ENCODE results near the gene TMEM121B. TPM values are rescaled to one million over a fixed set of nuclear protein-coding genes. Genes with fewer than 3 reads are reported as not detected.

Gene TMEM121B
- total RNA-seq, 1 donor from 2014 or later = 1.9 TPM

- H3K4me1 ChIP-seq (ENCODE audit: insufficient read depth, low read length) = no peaks in the 10 kb centered on the region
- TF ChIP-seq EZH2 (IDR thresholded peaks at IDR 0.05; ENCODE audit: insufficient read depth, low read length) = no peak
- TF ChIP-seq, protein P1, sequence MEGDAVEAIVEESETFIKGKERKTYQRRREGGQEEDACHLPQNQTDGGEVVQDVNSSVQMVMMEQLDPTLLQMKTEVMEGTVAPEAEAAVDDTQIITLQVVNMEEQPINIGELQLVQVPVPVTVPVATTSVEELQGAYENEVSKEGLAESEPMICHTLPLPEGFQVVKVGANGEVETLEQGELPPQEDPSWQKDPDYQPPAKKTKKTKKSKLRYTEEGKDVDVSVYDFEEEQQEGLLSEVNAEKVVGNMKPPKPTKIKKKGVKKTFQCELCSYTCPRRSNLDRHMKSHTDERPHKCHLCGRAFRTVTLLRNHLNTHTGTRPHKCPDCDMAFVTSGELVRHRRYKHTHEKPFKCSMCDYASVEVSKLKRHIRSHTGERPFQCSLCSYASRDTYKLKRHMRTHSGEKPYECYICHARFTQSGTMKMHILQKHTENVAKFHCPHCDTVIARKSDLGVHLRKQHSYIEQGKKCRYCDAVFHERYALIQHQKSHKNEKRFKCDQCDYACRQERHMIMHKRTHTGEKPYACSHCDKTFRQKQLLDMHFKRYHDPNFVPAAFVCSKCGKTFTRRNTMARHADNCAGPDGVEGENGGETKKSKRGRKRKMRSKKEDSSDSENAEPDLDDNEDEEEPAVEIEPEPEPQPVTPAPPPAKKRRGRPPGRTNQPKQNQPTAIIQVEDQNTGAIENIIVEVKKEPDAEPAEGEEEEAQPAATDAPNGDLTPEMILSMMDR (IDR thresholded peaks at IDR 0.05; ENCODE audit: insufficient read depth, low read depth, low read length) = no peak
- peaks cover 7% of the 10 kb centered on the region for H3K79me2 ChIP-seq (ENCODE audit: insufficient read depth, low read length)
- H3K27ac ChIP-seq (ENCODE audit: low read depth, low read length) = no peak overlapping the region
- H3K27me3 ChIP-seq (ENCODE audit: insufficient read depth, low read length) = no peaks in the 10 kb centered on the region
- H3K27ac Mint-ChIP-seq (ENCODE audit: unreplicated experiment) = no peak overlapping the region
- no peak overlapping the region for H2AFZ ChIP-seq (ENCODE audit: low read depth, low read length)
- H3K27me3 Mint-ChIP-seq (ENCODE audit: low read depth, unreplicated experiment) = no peaks in the 10 kb centered on the region
- no peak overlapping the region for H3K4me2 ChIP-seq (ENCODE audit: low read length)
- FAIRE-seq = no peak
- no peaks in the 10 kb centered on the region for H3K4me1 Mint-ChIP-seq (ENCODE audit: low read depth, unreplicated experiment)
- H3K9me3 ChIP-seq (ENCODE audit: insufficient read depth, low read depth, low read length) = no peaks in the 10 kb centered on the region
- H3K9me3 Mint-ChIP-seq (ENCODE audit: unreplicated experiment) = no peaks in the 10 kb centered on the region
- H3K36me3 Mint-ChIP-seq (ENCODE audit: low read depth, unreplicated experiment) = peaks cover 41% of the 10 kb centered on the region
- peaks cover 37% of the 10 kb centered on the region for H4K20me1 ChIP-seq (ENCODE audit: insufficient read depth, low read length)
- no peak for DNase-seq (ENCODE audit: low read depth)
- H3K4me3 ChIP-seq (ENCODE audit: insufficient read depth, low read depth, low read length) = no peak overlapping the region
- no peak overlapping the region for H3K9ac ChIP-seq (ENCODE audit: low read length)
- H3K36me3 ChIP-seq (ENCODE audit: insufficient read depth, low read length) = peaks cover 24% of the 10 kb centered on the region
- no peak overlapping the region for H3K4me3 Mint-ChIP-seq (ENCODE audit: unreplicated experiment)
Observed at GRCh38 chr22:17100621-17101020, 20.5 kb downstream of the TMEM121B start.

- H3K9me3 Mint-ChIP-seq (ENCODE audit: unreplicated experiment) = no peaks in the 10 kb centered on the region
- no peak for FAIRE-seq
- no peaks in the 10 kb centered on the region for H3K4me1 Mint-ChIP-seq (ENCODE audit: low read depth, unreplicated experiment)
- Histone ChIP-seq H3K36me3 (ENCODE audit: insufficient read depth, low read length) (peaks cover 24% of the 10 kb centered on the region), H3K27me3 (ENCODE audit: insufficient read depth, low read length) (no peaks in the 10 kb centered on the region), H3K4me1 (ENCODE audit: insufficient read depth, low read length) (no peaks in the 10 kb centered on the region), H4K20me1 (ENCODE audit: insufficient read depth, low read length) (peaks cover 51% of the 10 kb centered on the region), H3K4me2 (ENCODE audit: low read length) (no peak overlapping the region), H3K9me3 (ENCODE audit: insufficient read depth, low read depth, low read length) (no peaks in the 10 kb centered on the region), H3K79me2 (ENCODE audit: insufficient read depth, low read length) (peaks cover 25% of the 10 kb centered on the region), H3K27ac (ENCODE audit: low read depth, low read length) (no peak overlapping the region), H3K4me3 (ENCODE audit: insufficient read depth, low read depth, low read length) (no peak overlapping the region), H3K9ac (ENCODE audit: low read length) (no peak overlapping the region), H2AFZ (ENCODE audit: low read depth, low read length) (no peak overlapping the region)
- TF ChIP-seq EZH2 (IDR thresholded peaks at IDR 0.05; ENCODE audit: insufficient read depth, low read length) = no peak
- TF ChIP-seq, protein P1 (IDR thresholded peaks at IDR 0.05; ENCODE audit: insufficient read depth, low read depth, low read length) = no peak
- H3K4me3 Mint-ChIP-seq (ENCODE audit: unreplicated experiment) = no peak overlapping the region
- peaks cover 32% of the 10 kb centered on the region for H3K36me3 Mint-ChIP-seq (ENCODE audit: low read depth, unreplicated experiment)
- DNase-seq (ENCODE audit: low read depth) = no peak
- no peak overlapping the region for H3K27ac Mint-ChIP-seq (ENCODE audit: unreplicated experiment)
- H3K27me3 Mint-ChIP-seq (ENCODE audit: low read depth, unreplicated experiment) = no peaks in the 10 kb centered on the region
Observed at GRCh38 chr22:17098379-17098819, 22.8 kb downstream of the TMEM121B start.

GRCh38 chr22:17097701-17098100, 23.5 kb downstream of the TMEM121B start:
- Histone ChIP-seq H3K4me3 (ENCODE audit: insufficient read depth, low read depth, low read length) (no peak overlapping the region), H3K4me1 (ENCODE audit: insufficient read depth, low read length) (no peaks in the 10 kb centered on the region), H3K79me2 (ENCODE audit: insufficient read depth, low read length) (peaks cover 26% of the 10 kb centered on the region), H3K9ac (ENCODE audit: low read length) (no peak overlapping the region), H2AFZ (ENCODE audit: low read depth, low read length) (no peak overlapping the region), H4K20me1 (ENCODE audit: insufficient read depth, low read length) (peaks cover 54% of the 10 kb centered on the region), H3K9me3 (ENCODE audit: insufficient read depth, low read depth, low read length) (no peaks in the 10 kb centered on the region), H3K36me3 (ENCODE audit: insufficient read depth, low read length) (peaks cover 22% of the 10 kb centered on the region), H3K27me3 (ENCODE audit: insufficient read depth, low read length) (no peaks in the 10 kb centered on the region), H3K27ac (ENCODE audit: low read depth, low read length) (no peak overlapping the region), H3K4me2 (ENCODE audit: low read length) (no peak overlapping the region)
- Mint-ChIP-seq H3K27ac (ENCODE audit: unreplicated experiment) (no peak overlapping the region), H3K36me3 (ENCODE audit: low read depth, unreplicated experiment) (peaks cover 28% of the 10 kb centered on the region), H3K27me3 (ENCODE audit: low read depth, unreplicated experiment) (no peaks in the 10 kb centered on the region), H3K4me3 (ENCODE audit: unreplicated experiment) (no peak overlapping the region), H3K9me3 (ENCODE audit: unreplicated experiment) (no peaks in the 10 kb centered on the region), H3K4me1 (ENCODE audit: low read depth, unreplicated experiment) (no peaks in the 10 kb centered on the region)
- TF ChIP-seq, protein P1 (IDR thresholded peaks at IDR 0.05; ENCODE audit: insufficient read depth, low read depth, low read length) = no peak
- TF ChIP-seq EZH2 (IDR thresholded peaks at IDR 0.05; ENCODE audit: insufficient read depth, low read length) = no peak
- FAIRE-seq (no peak), DNase-seq (ENCODE audit: low read depth) (no peak)
